Stimulated activated naive CD8-positive, alpha-beta T cell treated with anti-CD3 and anti-CD28 coated beads, Interleukin-15, amount 100 ng/mL, for 72 hours (primary cell): ENCODE data around the gene DOCK4.

ENCODE experiments used
- ATAC-seq: fragments of 150-1000 bp; cut with Tn5 transposase; 2 replicates; pipeline ENCODE4 v1.10.0; 2021; ENCODE audit warnings: mild to moderate bottlenecking, moderate library complexity
- DNase-seq, 2 donors: peaks; one replicate each; pipeline ENCODE4 v3.0.0; 2021 to 2022
- H3K27ac Mint-ChIP-seq, 2 donors: one replicate each; pipeline ENCODE4 v1.8.0; 2022; ENCODE audit warnings: mild to moderate bottlenecking in 2 of 2, mixed read lengths in 2 of 2, moderate library complexity in 2 of 2
- H3K27me3 Mint-ChIP-seq: one replicate; pipeline ENCODE4 v1.8.0; 2022; ENCODE audit warnings: mixed read lengths
- H3K4me1 Mint-ChIP-seq: one replicate; pipeline ENCODE4 v1.8.0; 2022; ENCODE audit warnings: mild to moderate bottlenecking, mixed read lengths
- H3K4me3 Mint-ChIP-seq, 2 donors: one replicate each; pipeline ENCODE4 v1.8.0; 2022; ENCODE audit warnings: mild to moderate bottlenecking in 2 of 2, mixed read lengths in 2 of 2, moderate library complexity in 1 of 2
- H3K9me3 Mint-ChIP-seq, 2 donors: one replicate each; pipeline ENCODE4 v1.8.0; 2022; ENCODE audit warnings: mixed read lengths in 2 of 2

Gene DOCK4

DNA sequence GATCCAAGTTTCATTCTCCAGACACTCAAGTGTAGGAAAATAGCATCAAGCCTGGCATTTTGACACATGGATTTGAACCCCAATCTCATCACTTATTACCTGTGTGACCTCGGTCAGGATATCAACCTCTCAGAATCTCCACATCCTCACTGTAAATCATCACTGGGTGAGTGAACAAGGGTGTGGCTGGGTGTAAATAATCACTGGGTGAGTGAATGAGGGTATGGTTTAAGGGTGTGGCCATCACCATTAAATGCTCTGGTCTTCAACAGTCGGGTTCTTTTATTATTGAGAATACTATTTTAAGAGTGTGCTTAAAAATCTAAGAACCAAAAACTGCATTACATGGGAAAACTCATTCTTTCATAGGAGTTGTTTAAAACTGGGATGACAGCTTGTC lies 200.1 kb downstream of the DOCK4 start:
- no peak overlapping the region for H3K27ac Mint-ChIP-seq
- DNase-seq (no peak), ATAC-seq (no peak)
- peaks cover 8% of the 10 kb centered on the region for H3K4me1 Mint-ChIP-seq
- H3K27me3 Mint-ChIP-seq = no peaks in the 10 kb centered on the region
- H3K9me3 Mint-ChIP-seq = no peaks in the 10 kb centered on the region
- no peak overlapping the region for H3K4me3 Mint-ChIP-seq

DNA sequence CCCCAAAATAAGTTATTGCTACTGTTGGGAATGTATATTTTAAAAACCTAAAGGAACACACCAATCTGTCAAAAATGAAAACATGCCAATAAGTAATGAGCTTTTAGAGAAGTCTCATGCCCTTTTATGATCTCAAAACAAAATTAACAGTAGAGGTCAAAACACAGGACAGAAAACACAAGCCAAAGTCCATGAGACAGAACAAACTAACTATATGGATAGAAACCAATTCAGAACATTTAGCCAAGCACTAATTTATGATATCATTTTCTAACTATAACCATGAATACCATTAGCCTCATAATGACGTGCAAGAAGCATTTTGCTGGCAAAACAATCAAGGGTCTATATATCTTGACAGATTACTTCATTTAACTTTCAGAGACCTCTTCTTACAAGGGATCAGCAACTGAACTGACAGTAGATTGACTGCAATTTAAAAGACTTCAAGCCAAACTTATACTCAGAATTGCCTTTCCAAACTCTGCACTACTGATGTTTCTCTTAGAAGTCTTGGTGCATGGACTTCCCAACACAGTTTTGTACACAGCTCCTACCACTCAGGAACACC lies 200.9 kb downstream of the DOCK4 start:
- no peak overlapping the region for H3K4me3 Mint-ChIP-seq
- ATAC-seq (no peak), DNase-seq (no peak)
- no peaks in the 10 kb centered on the region for H3K27me3 Mint-ChIP-seq
- peaks cover 8% of the 10 kb centered on the region for H3K4me1 Mint-ChIP-seq
- no peak overlapping the region for H3K27ac Mint-ChIP-seq
- H3K9me3 Mint-ChIP-seq = no peaks in the 10 kb centered on the region

DNA sequence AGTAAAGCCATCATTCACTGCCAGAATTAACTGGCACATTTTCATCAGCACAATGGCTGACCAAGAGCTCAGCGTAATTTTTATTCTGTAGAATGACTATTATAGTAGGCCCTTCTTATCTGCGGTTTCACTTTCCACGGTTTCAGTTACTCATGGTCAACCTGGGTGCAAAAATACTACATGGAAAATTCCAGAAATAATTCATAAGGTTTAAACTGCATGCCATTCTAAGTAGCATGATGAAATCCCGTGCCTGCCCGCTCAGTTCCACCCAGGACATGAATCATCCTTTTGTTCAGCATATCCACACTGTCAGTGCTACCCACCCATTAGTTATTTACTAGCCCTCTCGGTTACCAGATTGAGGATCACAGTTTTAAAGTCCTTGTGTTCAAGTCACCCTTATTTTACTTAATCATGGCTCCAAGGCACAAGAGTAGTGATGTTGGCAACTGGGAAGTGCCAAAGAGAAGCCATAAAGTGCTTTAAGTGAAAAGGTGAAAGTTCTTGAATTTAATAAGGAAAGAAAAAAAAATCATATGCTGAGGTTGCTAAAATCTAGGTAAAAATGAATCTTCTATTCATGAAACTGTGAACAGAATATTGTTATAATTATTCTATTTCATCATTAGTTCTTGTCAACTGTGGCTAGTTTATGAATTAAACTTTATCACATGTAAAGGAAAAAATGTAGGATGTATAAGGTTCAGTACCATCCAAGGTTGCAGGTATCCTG lies 204.9 kb downstream of the DOCK4 start:
- H3K4me3 Mint-ChIP-seq = no peak overlapping the region
- H3K27me3 Mint-ChIP-seq = no peaks in the 10 kb centered on the region
- DNase-seq (no peak), ATAC-seq (no peak)
- H3K4me1 Mint-ChIP-seq = no peaks in the 10 kb centered on the region
- H3K9me3 Mint-ChIP-seq = no peaks in the 10 kb centered on the region
- H3K27ac Mint-ChIP-seq = no peak overlapping the region

DNA sequence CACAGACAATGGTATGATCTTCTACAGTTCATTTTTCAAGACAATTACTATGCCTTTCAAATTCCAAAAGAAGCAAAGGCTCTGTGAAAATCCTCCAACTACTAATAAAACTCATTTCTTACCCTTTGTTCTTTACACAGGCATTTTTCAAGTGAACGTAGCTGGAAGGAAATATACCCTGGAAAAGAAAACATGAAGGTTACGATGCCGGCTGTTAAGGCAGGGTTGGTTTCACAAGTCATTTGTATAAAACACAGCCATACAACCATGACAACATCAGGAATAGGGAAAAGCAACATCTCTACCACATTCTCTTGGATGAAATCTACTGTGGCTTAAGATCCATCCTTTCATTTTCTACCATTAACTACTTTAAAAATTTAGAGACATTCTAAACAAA lies 207.9 kb downstream of the DOCK4 start:
- H3K4me3 Mint-ChIP-seq = no peak overlapping the region
- H3K27ac Mint-ChIP-seq = no peak overlapping the region
- no peaks in the 10 kb centered on the region for H3K27me3 Mint-ChIP-seq
- ATAC-seq = no peak
- no peaks in the 10 kb centered on the region for H3K4me1 Mint-ChIP-seq
- no peak for DNase-seq
- no peaks in the 10 kb centered on the region for H3K9me3 Mint-ChIP-seq

DNA sequence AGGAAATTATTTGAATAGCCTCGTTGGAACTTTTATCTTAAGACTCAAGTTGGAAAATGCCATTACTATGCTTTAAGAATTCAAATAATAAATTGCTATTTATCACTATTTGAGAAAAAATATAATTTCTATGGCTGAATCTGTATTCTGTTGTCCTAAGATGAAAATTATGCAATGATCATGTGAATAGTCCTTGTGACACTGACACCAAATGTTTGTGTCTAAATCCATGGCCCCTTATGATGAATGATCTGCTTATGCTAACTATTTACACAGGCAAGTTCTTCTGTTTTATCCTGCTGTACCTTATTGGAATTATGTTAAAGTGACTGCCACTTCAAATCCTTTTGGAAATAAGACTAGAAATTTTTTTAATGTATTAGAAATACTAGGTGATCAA lies 208.7 kb downstream of the DOCK4 start:
- DNase-seq (no peak), ATAC-seq (no peak)
- no peak overlapping the region for H3K27ac Mint-ChIP-seq
- H3K4me1 Mint-ChIP-seq = no peaks in the 10 kb centered on the region
- no peak overlapping the region for H3K4me3 Mint-ChIP-seq
- H3K27me3 Mint-ChIP-seq = no peaks in the 10 kb centered on the region
- H3K9me3 Mint-ChIP-seq = no peaks in the 10 kb centered on the region

DNA sequence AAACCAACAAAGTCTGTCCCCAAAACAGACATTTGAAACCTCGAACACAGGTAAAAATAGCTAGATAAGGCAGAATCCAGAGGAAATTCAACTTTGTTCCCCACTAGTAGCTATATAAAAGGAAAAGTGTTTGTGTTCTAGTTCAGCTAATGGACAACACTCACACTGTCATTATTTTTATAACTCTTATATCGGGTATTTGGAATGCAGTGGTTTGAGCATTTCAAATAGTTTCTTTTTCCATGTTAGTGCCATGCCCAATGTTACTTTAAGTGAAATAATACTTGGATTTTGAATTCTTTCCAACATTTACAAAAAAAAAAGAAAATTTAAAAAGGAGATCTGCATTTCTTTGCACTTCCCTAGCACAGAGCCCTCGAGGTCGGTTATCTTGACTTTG lies 213.6 kb downstream of the DOCK4 start:
- ATAC-seq (no peak), DNase-seq (no peak)
- Mint-ChIP-seq H3K27me3 (no peaks in the 10 kb centered on the region), H3K4me1 (no peaks in the 10 kb centered on the region), H3K9me3 (no peaks in the 10 kb centered on the region), H3K27ac (no peak overlapping the region), H3K4me3 (no peak overlapping the region)

DNA sequence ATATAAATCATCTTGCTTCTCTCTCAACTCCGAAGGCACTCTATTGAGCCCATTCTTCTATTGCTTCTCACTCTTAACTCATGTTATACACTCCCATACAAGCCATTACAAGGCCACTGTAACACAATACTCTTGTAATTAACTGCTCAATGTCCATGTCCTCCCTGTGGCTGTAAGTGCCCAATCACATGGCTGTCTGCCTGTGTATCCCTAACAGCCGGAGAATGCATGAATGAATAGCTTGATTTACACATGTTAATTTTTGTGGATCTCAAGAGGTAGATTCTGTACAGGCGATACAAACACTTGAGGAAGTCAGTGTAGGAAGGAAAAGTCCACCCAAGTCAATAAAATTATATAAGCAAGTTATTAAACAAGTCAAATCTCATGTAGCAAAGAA lies 215.6 kb downstream of the DOCK4 start:
- Mint-ChIP-seq H3K27me3 (peaks cover 8% of the 10 kb centered on the region), H3K9me3 (no peaks in the 10 kb centered on the region), H3K4me3 (no peak overlapping the region), H3K27ac (no peak overlapping the region), H3K4me1 (no peaks in the 10 kb centered on the region)
- ATAC-seq (no peak), DNase-seq (no peak)

DNA sequence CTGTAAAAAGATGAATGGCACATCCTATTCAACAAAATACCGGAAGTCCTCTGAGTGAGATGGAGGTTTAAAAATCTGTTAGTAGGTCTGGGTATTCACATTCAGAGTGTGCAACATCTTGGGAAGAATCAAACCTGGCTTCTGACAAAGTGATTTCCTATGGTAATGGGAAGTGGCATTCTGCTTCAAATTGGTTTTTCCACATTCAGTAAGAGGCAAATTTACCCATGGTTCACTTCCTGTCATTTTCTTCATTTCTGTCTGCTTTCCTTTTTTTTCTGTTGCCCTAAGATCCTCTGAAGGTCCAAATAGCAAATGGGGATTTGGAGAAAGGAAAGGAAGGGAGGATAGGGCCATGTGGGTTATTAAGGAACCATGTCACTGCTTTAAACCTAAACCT lies 218.3 kb downstream of the DOCK4 start:
- no peak overlapping the region for H3K27ac Mint-ChIP-seq
- H3K9me3 Mint-ChIP-seq = no peaks in the 10 kb centered on the region

DNA sequence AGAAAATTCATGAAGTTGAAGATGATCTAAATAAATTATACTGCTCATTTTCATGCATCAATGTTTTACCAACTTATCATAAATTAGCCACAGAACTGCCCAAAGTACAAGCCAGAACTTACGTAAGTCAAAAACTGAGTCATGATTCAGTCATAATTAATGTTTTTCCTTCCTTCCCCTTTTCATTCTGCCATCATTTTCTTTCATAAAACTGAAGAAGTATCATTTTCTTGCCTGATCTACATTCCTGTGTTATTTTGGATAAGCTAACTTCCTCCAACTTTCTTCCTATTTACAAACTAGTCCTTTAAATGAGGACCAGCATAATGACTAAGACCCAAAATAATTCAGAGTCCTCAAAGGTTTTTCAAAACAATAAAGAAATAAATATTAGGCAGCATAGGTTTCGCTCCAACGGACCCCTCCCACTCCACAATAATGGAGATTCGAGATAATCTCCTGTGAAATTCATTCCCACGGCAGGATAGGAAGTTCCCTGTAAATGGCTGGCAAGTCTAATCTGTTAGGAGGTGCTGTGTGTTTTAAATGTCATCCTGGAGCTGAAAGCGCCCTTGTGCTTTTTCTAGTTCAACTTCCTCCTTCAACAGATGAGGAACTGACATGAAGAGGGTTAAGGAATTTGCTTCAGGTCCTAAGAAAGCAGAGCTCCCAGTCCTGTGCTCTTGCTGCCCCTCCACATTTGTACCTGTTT lies 218.9 kb downstream of the DOCK4 start:
- no peaks in the 10 kb centered on the region for H3K4me1 Mint-ChIP-seq
- ATAC-seq (no peak), DNase-seq (no peak)
- H3K4me3 Mint-ChIP-seq = no peak overlapping the region
- H3K27me3 Mint-ChIP-seq = peaks cover 8% of the 10 kb centered on the region
- H3K27ac Mint-ChIP-seq = no peak overlapping the region
- H3K9me3 Mint-ChIP-seq = no peaks in the 10 kb centered on the region

More for the DNA sequence above, 218.3 kb downstream of the DOCK4 start:
- DNase-seq (no peak), ATAC-seq (no peak)
- Mint-ChIP-seq H3K4me1 (no peaks in the 10 kb centered on the region), H3K4me3 (no peak overlapping the region), H3K27me3 (peaks cover 8% of the 10 kb centered on the region)

DNA sequence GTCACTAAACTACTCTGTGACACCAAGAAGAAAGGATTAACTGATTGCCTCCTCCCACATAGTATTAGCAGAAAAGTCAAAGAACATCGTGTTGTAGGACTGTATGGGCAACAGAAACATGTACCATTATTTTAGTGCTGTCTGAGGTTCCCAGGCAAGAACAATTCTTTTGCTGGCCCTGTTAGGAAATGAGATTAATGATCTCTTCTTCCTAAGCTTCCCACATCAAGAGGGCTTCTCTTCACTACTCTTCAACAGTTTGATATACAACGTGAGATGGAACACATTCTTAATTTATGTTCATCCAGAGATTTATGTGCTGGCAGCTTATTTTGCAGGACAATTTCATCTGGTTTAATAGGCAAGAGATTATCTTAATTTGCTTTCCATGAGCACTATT lies 219.6 kb downstream of the DOCK4 start:
- no peak for DNase-seq
- Mint-ChIP-seq H3K4me1 (no peaks in the 10 kb centered on the region), H3K4me3 (no peak overlapping the region), H3K27me3 (peaks cover 8% of the 10 kb centered on the region), H3K9me3 (no peaks in the 10 kb centered on the region), H3K27ac (no peak overlapping the region)
- ATAC-seq = no peak

DNA sequence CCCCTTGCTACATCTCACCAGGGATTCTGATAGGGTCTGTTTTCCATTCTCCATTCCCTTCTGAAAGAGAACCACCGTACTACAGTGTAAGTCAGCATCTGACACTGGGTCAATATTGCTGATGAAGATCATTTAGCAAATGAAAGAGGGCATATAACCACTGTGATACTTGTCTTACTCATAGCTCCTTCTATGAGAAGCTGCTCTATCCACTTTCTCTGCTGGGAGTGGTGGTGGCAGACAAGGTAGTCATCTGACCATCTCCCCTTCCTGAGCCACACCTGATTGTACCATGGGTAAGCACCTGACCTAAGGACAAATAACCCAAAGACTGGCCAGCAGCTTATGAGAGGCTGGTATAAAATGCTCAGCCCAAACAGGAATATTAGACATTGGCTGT lies 220.4 kb downstream of the DOCK4 start:
- H3K27ac Mint-ChIP-seq = no peak overlapping the region
- ATAC-seq (no peak), DNase-seq (no peak)
- H3K9me3 Mint-ChIP-seq = no peaks in the 10 kb centered on the region
- H3K4me3 Mint-ChIP-seq = no peak overlapping the region
- H3K4me1 Mint-ChIP-seq = no peaks in the 10 kb centered on the region
- H3K27me3 Mint-ChIP-seq = peaks cover 8% of the 10 kb centered on the region

DNA sequence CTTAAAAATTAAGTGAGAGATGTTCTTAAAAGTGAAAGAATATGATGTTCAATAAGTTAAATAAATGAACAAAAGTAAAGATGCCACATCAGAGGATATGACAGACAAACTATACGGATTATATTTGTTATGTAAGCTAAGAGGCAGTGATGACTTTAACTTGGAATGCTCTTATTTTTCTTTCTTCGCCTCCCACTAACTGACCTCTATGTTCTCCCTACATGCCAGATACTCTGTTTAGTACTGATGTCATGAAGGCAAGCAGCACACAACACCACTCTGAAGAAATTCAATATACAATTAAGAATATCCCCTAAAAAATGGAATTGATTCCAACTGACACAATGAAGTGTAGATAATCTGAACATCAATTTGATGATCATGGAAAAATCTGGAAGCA lies 223.4 kb downstream of the DOCK4 start:
- ATAC-seq = no peak
- peaks cover 8% of the 10 kb centered on the region for H3K27me3 Mint-ChIP-seq

DNA sequence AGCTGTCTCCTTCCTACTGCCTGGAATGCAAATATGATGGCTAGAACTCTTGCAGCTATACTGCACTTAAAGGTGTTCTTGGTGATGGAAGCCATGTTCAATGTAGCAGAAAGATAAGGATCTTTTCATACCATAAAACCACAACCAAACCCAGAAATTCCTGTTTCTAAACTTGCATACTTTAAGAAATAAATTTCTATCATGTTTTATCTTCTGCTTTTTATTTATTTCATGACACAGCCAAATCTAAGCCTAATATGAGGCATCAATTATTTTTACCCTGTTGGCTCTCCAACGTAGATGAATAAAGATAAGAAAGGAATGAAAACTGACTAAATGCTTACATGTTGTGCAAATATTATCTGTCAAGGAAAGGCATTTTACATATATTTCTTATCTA lies 224.1 kb downstream of the DOCK4 start:
- no peaks in the 10 kb centered on the region for H3K4me1 Mint-ChIP-seq
- ATAC-seq (no peak), DNase-seq (no peak)

More for the DNA sequence above, 223.4 kb downstream of the DOCK4 start:
- no peak overlapping the region for H3K4me3 Mint-ChIP-seq
- no peaks in the 10 kb centered on the region for H3K9me3 Mint-ChIP-seq
- no peak for DNase-seq
- no peak overlapping the region for H3K27ac Mint-ChIP-seq
- no peaks in the 10 kb centered on the region for H3K4me1 Mint-ChIP-seq

DNA sequence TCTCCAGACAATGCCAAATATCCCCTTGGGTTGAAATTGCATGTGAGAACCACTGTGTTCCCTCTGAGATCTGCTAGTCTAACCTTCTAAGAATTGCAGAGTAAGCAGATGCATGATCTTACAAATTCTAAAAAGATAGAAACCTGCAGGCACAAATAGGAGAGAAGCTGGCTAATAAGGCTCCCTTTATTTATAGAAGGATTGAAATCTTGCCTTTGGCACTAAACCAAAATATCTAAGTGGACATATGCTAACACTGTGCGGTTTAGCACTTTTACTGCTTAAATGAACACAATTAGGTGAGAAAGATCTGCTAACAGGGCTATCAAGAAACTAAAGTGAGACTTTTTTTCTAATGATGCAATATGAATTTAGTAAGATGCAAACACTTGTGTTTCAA lies 225.5 kb downstream of the DOCK4 start:
- H3K4me1 Mint-ChIP-seq = no peaks in the 10 kb centered on the region
- H3K4me3 Mint-ChIP-seq = no peak overlapping the region
- H3K27ac Mint-ChIP-seq = no peak overlapping the region
- ATAC-seq = no peak
- no peaks in the 10 kb centered on the region for H3K9me3 Mint-ChIP-seq
- DNase-seq = no peak
- H3K27me3 Mint-ChIP-seq = no peaks in the 10 kb centered on the region

More for the DNA sequence above, 224.1 kb downstream of the DOCK4 start:
- Mint-ChIP-seq H3K4me3 (no peak overlapping the region), H3K9me3 (no peaks in the 10 kb centered on the region), H3K27ac (no peak overlapping the region), H3K27me3 (peaks cover 8% of the 10 kb centered on the region)

DNA sequence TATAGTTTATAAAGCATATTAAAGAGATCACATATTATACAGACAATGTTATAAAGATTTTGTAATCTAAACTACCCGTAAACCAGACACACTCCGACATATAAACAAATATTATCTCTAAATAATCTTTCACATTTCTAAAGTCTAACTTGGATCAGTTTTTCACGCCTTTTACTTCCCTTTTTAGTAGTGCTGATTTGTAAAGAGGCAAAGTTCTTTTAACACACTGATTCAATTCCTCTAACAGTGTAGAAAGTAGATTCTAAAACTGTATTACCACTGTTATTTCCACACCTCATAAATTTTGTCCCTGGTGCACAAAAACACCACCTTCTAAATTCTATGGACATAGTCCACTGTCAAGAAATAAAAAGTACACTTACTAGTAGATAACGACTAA lies 230.9 kb downstream of the DOCK4 start:
- Mint-ChIP-seq H3K4me3 (no peak overlapping the region), H3K27me3 (no peaks in the 10 kb centered on the region), H3K4me1 (no peaks in the 10 kb centered on the region), H3K9me3 (no peaks in the 10 kb centered on the region), H3K27ac (no peak overlapping the region)
- no peak for ATAC-seq
- no peak for DNase-seq

DNA sequence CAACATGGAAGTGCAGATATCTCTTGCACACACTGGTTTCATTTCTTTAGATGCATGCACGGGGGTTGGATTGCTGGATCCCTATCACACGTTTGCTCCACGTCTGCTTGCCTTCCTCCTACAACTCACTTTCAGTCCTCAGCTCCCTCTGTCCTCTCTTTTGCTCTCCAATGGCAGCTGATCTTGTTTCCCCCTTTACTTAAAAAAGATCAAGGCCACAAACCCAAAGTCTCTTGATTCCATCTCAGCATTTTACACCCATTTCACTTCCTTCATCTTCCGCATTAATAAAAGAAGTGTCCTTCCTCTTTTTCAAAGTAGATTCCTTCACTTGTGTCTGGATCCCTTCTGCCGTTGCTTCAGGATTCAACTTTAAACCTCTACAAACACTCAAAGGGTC lies 245.2 kb downstream of the DOCK4 start:
- Mint-ChIP-seq H3K4me1 (no peaks in the 10 kb centered on the region), H3K27me3 (no peaks in the 10 kb centered on the region), H3K9me3 (no peaks in the 10 kb centered on the region), H3K27ac (no peak overlapping the region), H3K4me3 (no peak overlapping the region)
- DNase-seq = no peak
- ATAC-seq = no peak
